Measurements from ENCODE around the gene DOCK2.
"Not testable (repeated sequence)": the region's sequence is repeated elsewhere in the genome, so short reads cannot be mapped to it uniquely, and the experiment has no call there.

DOCK2 gene

DNA sequence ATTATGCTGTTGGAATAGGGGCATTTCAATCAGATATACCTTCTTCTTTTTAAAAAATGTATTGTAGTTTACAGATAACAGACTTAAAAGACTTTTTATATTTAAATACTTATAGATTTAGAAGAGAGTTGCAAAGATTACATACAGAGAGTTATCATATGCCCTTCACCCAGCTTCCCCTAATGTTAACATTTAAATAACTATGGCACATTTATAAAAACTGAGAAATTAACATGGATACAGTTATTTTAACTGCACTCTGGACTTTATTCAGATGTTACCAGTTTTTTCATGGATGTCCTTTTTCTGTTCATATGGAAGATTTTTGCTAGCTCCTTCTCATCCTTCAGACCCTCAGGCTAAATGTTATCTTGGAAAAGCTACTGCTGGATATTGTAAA lies 123.2 kb downstream of the DOCK2 start:
- DNase-seq: no peak

DNA sequence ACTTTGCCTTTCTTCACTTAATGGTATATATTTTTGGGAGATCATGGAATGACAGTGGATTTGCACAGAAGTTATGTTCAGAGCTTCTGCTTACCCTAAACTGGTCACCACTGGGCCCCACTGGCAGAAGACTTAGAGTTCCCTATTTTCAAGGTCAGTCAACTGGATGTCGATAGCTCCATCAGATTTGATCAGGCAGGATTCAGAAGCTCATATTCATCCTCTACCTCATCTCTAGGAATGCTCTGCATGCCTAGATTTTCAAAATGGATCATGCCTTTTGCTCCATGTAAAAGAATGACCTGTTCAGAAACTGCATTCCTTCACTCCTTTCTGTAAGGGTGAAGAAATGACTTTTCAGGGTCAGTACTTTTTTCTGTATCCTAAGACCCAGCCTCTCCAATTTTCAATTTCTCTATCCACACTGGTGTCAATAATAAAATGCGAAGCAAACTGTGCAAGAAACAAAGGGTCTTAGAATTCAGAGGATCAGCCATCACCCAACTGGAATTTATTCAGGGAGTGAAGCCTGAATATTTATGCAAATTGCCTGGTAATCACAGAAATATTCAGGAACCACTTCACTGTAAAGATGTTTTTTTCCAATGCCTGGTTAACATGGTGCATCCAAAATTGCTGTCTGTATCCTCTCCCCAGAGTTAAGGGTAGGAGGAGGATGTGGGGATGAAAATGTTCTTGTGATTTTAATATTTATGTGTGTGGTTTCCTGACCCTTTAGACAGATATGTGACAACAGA lies 125.4 kb downstream of the DOCK2 start:
- DNase-seq: no peak

DNA sequence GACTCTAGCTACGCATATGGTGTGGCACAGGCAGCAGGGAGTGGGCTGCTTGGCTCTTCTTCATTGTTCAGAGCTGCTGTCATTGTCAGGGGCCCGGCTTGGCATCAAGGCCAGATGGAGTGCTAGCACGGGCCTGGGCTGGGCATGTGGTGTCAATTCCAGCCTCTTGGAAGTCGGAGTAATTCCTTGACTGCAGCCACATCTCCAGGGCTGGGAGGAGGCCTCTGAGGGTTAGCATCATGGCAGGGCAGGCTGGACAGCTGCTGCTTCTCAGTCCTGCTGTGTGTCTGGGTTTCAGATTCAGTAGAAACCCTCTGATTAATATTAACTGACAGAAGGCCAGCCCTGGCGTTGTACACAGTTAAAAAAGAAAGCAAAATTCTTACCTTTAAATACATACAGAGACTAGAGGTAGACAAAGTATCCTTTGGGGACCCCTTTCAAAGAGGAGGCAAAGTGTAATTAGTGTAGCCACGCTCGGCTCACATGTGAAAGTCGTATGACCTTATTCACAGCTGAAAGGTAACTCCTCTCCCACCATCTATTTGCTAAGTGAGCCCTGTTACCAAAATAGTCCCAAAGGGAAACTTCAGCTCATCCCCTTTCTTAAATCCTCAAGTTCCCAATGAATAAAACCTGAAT lies 126.4 kb downstream of the DOCK2 start:
- DNase-seq: no peak

DNA sequence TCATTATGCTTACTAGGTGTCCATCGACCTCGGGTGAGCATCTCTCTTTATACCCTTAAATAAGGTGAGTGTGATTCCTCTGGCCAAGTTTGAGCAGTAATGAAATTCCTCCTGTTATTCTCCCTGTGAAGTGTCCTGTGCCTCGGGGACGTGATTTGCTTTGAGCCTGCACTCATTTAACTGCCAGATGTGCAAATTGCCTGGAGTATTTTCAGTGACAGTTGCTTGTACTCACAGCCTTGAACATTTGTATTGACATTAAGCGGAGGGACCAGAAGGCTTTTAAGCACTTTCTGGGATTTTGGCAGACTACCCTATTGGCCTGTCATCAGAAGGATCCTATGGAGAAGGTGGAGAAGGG lies 126.9 kb downstream of the DOCK2 start:
- no peak for DNase-seq

DNA sequence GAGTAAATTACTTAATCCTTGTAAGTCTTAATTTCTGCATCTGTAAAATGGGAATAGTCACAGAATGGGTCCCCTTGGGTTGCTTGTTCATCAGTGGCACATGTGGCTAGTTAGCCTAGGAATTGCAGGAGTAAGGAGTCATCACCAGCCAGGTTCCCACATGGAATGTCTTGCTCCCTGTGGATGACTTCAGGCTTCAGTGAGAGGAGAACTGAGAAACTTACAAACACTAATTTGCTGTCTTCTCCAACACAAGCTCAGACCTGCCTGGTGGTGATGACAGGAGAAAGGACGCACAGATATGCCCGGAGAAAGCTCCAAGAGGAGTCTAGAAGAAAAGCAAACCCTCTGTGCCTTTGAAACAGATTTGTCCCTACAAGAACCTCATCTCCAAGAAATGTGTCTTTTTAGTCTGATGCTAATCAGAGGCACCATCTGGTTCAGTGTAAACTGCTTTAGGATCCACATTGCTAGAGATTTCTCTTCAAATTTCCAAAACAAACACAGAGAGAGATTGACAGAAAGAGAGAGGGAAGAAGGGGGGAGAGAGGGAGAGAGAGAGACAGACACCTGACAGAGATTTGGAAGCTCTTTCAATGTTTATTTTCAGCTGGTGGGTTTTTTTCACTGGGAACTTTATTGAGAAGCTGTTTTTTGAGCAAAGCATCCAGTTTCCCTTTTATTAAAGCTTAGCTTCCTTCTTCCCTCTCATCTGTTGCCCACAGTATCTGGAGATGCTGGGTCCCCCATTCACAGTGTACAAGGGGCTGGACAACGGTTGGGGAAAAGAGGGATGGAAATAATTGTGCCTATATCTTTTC lies 128.3 kb downstream of the DOCK2 start:
- no peak for DNase-seq

DNA sequence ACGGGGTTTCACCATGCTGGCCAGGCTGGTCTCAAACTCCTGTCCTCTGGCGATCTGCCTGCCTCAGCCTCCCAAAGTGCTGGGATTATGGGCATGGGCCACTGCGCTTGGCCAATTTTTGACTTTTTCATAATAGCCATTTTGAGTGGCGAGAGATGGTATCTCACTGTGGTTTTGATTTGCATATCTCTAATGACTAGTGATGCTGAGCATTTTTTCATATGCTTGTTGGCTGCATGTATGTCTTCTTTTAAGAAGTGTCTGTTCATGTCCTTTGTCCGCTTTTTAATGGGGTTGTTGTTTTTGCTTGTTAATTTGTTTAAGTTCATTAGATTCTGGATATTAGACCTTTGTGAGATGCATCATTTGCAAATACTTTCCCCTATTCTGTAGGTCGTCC lies 129.9 kb downstream of the DOCK2 start:
- DNase-seq: not testable (repeated sequence)

DNA sequence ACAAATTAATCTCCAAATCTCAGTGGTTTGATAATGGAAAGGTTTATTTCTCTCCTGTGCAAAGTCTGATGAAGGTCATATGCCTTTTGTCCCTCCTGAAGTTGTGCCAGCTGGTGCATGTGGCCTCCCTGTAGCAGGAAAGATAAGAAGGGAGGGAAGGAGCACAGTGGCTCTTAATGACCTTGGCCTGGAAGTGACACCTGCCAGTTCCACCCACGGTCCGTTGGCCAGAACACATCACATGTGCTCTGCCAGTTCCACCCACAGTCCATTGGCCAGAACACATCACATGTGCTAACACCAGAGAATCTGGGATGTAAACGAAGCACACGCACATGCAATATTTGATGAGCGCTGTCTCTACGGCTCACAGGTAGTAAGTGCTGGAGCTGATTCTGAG lies 130.9 kb downstream of the DOCK2 start:
- DNase-seq: no peak

DNA sequence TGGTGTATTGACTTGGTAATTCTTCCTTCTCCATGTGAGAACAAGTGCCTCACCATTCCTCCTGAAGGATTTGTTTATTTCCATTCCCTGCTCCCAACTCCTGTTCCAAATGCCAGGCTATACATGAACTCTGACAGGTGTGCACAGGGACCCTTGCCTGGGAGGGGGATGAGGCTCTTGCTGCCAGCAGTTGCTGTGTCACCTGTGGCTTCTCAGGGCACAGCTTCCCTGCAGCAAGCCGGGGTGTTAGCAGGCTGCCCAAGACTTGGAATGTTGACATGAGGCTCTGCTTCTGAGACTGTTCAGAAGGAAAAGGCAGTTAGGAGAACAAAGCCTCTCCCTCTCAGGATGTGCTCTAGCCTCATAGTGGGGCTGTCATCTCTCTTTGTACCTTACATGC lies 131.3 kb downstream of the DOCK2 start:
- DNase-seq: no peak

DNA sequence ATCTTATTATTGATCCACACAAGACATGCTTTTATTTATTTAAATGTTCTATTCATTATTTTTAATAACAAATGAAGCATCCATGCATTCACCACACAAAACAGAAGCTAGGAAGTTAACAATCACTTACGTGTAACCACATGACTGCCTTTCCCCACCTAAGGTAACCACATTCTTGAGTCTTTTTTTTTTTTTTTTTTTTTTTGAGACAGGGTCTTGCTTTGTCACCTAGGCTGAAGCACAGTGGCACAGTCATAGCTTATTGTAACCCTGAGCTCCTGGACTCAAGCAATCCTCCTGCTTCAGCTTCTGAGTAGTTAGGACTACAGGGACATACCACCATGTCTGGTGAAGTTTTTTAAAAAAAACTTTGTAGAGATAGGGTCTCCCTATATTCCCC lies 133.0 kb downstream of the DOCK2 start:
- DNase-seq: no peak

DNA sequence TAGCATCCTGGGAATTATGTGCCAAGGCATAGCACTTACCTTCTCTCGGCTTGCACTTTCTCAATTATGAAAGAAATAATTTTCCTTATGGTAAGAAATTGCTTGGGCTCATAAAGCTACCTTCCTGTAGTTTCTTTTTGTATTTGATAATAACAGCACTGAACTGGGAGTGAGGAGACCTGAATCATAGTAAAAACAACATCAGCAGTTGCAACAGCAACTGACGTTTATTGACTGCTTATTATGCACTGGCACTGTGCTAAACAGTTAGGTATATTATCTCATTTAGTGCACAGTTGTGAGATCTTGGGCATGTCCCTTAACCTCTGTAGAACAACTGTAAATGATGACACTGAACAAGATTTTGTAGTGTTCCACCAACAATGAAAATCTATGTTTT lies 135.2 kb downstream of the DOCK2 start:
- no peak for DNase-seq

DNA sequence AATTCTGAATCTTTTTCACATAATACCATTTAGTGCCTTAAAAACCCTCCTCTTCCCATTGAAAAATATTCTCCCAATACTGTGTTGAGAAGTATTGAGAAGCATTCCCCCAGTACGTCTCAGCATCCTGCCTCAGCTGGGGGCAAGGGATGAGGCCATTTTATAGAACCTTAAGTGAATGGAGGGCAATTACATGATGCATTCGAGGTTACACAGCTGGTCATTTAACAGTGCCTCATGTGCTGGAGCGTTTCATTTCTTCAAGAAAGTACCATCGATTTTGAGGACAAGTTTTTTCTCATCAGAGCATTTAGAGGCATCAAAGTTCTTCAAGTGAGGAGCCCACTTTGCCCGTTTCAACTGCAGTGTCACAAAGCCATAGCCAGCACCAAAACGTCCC lies 135.6 kb downstream of the DOCK2 start:
- DNase-seq: no peak

DNA sequence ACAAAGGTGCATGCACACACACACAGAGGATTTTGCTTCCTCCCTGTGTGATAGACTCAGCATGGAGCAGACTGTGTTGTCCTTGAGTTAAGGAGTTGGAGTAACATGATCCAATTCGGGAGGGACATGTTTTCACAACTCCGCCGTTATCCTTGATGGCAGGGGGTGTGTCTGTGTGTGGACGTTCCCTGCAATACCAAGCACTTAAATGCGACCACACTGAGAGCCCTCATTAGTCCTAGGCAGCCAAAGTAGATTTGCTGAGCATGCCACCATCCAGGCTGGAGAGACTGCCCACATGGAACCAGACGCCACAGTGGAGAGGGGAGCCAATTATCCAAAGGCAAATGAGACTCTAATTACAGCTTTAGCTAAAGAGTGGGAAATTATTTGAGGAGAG lies 140.1 kb downstream of the DOCK2 start:
- no peak for DNase-seq

DNA sequence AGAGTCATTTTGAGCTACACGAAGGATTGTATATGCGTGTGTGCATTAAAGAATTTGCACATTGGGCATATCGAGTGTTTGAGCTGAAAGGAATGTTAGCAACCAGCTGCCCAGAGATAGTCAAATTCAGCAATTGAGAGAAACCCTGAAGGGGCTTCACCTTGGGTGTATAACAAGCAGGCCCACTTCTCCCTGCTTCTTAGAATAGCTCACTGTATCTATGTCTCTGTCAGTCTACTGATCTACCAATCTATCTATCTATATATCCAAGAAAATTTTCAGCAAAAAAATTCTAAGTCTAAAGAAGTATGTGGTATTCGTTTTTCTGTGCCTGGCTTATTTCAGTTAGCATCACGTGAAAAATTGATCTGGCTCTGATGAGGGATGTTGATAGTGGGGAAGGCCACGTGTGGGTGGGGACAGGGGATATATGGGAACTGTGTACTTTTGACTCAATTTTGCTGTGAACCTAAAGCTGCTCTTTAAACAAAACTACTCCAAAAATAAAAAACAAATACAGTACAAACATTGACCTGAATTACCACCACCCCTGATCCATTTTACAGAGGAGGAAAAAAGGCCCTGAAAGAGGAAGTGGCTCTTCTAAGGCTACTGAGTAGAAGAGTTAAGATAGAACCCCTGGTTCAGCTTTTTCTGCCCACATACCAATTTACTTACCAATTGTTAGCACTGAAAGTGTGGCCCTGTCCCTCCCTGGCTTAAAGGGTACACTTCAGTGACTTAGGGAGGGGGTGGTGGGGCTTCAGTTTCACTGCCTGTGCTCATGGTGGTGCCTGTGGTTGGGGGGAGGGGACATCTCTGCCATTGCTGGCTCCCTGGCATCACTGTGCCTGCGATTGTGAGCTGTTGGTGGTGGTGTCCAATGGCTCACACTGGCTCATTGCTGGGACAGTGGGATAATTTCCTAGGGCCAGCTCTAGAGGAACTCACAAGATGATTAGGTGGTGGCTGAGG lies 141.8 kb downstream of the DOCK2 start:
- no peak for DNase-seq

DNA sequence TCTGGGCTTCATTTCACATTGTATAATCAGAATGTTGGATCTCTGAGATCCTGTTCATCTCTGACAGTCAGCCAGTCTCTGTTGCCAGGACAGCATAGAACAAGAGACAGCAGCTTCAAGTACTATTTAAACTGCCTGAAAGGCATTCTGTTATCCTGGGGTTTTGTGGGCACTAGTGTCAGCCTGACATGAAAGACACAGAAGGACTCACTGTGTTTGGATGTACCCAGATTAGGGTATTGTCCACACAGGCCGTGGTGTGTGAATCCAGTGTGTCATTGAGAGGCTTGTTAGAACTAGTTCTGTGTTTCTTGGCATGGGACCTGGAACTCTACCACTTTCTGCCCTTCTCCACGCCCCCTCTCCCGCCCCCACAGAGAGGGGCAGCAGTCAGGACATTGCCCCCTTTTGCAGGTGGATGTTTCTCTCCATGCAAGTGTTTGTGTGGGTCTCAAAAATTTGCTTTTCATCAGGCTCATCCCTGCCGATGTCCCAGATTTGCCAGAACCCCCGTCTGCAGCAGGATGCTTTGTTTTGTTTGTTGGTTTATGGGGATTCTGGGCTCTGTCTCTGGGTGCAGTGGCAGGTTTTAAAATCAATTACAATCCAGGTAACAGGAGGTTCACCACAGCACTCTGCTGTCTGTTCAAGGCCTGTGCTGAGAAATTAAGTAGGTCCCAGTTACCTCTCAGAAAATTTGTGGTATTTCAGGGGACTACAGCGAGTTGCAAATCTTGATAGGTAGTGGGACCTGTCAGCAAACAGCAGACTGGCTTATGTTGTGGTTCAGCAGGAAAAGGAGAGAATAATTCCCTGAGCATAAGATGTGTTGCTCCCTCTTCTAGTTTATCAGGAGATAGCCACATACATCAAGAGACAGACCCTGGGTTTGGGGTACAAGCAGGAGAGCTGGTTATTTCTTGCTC lies 144.6 kb downstream of the DOCK2 start:
- no peak for DNase-seq

DNA sequence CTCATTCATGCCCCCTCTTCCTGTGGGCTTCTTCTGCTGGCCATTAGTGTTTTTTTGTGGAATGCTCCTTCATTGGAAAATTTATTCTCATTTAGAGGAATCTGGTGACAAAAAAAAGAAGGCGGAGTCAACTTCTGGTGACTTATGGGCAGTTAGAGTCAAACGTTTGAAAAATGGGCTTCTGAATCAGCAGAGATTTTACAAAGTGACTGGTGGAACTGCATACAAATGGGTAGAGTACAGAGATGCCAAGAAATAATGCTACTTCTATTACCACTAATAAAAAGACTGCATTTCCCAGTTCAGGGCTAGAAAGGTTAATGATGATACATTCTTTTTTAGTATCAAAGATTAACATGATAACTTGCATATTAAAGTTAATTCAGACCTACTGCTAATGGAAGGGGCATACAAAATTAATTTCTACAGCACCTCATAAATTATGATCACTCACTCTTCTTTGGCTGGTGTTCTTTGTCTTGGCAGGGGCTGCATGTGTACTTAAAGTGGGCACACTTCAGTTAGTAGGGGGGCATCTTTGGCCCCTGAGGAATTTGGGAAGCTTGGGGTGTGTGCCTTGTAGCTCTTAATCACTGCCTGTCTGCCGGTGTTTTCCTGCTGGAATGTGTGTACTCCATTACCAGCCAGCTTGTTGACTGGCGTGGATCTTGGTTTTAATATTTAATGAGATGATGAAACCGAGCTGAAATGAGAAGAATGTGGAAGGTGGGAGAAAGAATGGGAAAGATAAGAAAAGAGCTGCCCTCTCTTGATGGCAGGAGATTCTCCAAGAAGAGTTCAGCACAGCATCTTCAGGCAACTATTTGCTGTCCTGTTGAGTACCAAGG lies 148.9 kb downstream of the DOCK2 start:
- DNase-seq: no peak

DNA sequence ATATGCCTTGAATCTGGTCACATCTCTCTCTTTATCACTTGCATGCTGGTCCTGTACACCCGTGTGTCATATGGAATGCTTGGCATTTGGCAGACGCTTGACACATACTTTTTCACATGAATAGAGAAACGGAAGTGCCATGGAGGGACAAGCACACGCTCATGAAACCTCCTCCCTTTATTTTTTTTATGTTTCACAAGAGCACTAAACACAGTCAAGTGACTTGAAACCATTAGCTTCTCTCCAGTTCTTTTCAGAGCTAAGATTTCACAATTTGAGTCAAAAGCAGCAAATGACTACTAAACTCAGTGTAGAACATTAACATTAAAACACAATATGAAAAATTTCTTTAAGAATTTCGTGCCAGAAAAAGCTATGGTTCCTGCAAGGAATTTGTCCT lies 151.1 kb downstream of the DOCK2 start:
- DNase-seq: no peak

DNA sequence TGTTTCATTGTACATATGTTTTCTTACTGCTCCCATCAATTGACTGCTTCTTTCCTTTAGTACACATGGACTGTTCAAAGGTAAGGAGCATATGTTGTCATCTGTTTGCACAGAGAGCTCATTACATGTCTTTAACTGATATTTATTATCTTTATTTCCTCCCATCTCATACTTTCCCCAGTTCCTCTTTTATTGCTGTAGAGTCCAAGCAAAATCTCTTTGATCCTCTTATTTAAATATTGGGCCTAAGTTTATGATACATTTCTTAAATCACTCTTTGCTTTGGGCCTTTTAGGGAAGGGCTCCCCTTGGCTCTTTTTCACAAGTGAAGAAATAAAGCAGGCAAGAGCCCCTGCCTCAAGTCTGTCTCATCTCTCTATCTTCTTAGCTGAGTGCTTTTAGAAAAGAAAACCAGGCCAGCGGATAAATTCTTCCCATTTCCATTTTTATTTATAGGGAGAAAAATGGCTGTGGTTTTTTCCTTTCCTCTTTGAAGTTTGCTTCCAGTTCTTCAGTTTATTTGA lies 152.4 kb downstream of the DOCK2 start:
- no peak for DNase-seq

DNA sequence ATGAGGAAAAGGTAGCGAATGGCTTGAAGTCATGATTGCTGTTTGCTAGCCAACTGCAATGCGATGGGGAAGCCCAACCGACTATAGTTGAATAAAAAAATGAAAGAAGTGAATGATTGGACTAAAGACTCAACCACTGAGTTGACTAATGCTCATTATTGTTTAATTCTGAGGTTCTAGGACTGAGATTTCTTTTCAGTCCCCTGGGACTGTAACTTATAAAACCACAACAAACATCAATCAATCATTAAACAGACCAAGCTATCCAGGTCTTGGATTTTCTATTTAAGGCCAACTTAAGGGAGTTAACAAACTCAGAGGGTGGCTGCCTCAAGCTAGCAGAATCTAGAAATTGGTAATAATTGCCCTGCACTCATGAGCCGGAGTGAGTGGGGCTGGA lies 154.2 kb downstream of the DOCK2 start:
- DNase-seq: no peak

DNA sequence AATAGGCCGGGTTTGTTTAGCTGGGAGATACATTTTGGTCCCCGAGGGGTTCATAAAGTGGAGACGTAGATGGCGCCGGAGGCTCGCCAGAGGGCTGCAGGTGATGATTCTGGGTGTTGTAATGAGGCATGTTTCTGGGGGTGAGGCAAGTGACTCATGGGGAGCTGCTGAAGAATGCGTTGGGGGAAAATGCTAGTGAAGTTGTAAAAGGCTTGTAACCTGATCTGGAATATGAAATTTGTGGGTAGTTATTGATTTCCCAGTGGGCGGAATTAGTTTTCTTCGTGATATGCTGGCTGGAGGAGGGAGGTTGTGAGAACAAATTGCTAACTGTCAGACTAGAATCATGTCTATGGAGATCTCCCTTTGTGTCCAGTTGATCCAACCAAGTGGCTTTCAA lies 158.3 kb downstream of the DOCK2 start:
- DNase-seq: no peak

DNA sequence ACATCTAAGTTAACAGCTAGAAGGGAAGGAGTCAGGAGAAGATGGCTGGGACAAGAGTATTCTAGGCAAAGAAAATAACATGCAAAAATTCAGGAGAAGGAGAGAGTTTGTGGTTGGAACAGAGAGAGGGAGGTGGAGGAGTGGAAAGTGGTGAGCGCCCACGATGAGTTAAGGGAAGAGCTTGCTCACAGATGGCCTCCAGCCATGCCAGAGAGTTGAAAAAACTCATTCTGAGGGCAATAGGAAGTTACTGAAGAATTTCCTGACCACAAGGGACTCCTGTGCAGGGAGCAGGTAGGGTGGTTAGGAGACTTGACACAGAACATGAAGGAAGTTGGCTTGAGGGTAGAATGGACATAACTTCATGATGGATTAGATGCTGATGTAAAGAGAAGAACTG lies 159.7 kb downstream of the DOCK2 start:
- DNase-seq: no peak

DNA sequence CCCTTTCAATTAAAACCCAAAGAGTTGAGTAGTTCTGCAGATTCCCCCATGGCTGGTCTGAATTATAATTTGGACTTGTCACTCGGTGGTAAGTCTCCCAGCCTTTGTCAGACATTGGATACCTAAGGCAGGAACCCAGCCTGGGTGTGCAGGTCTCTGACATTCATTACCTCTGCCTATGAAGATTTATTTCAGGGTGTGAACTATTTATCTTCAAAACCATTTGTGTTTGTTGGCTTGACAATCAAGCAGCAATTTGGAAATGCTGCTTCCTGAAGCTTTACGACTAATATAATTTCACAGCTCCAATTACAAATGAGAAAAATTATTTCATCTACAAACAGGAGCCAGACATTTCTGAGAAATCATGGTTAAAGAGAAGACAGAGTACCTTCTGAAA lies 160.5 kb downstream of the DOCK2 start:
- DNase-seq: no peak
